ENCODE data around the gene ARRDC2.
"Not testable (repeated sequence)": the region's sequence is repeated elsewhere in the genome, so short reads cannot be mapped to it uniquely, and the experiment has no call there.

ARRDC2 gene

GRCh38 chr19:18016209-18016910 is 8.4 kb downstream of the ARRDC2 start:
- no peak for DNase-seq (ENCODE audit: low spot score)

- no peak for DNase-seq (ENCODE audit: low spot score)
Observed at GRCh38 chr19:18017275-18018083, 9.5 kb downstream of the ARRDC2 start.

GRCh38 chr19:18020212-18021085 is 12.5 kb downstream of the ARRDC2 start:
- no peak for DNase-seq (ENCODE audit: low spot score)

GRCh38 chr19:18021121-18021755 is 13.3 kb downstream of the ARRDC2 start:
- DNase-seq (ENCODE audit: low spot score), result no peak

GRCh38 chr19:18023622-18024251 is 15.8 kb downstream of the ARRDC2 start:
- DNase-seq (ENCODE audit: low spot score), result no peak

- no peak for DNase-seq (ENCODE audit: low spot score)
Observed at GRCh38 chr19:18027151-18027550, 19.2 kb downstream of the ARRDC2 start.

- peak; percentile 68 for DNase-seq (ENCODE audit: low spot score)
Observed at GRCh38 chr19:18029617-18030338, 21.8 kb downstream of the ARRDC2 start.

GRCh38 chr19:18031401-18031800 is 23.4 kb downstream of the ARRDC2 start:
- not testable (repeated sequence) for DNase-seq (ENCODE audit: low spot score)

- not testable (repeated sequence) for DNase-seq (ENCODE audit: low spot score)
Observed at GRCh38 chr19:18032102-18032501, 24.1 kb downstream of the ARRDC2 start.

GRCh38 chr19:18041054-18041453 is 33.1 kb downstream of the ARRDC2 start:
- DNase-seq (ENCODE audit: low spot score), result no peak

GRCh38 chr19:18043676-18044075 is 35.7 kb downstream of the ARRDC2 start:
- DNase-seq (ENCODE audit: low spot score), result no peak

- DNase-seq (ENCODE audit: low spot score), result peak; percentile 88
Observed at GRCh38 chr19:18044825-18045304, 36.9 kb downstream of the ARRDC2 start.

GRCh38 chr19:18045307-18046050 is 37.5 kb downstream of the ARRDC2 start:
- DNase-seq (ENCODE audit: low spot score), result no peak

- DNase-seq (ENCODE audit: low spot score), result no peak
Observed at GRCh38 chr19:18046059-18046718, 38.2 kb downstream of the ARRDC2 start.

- no peak for DNase-seq (ENCODE audit: low spot score)
Observed at GRCh38 chr19:18049385-18049784, 41.4 kb downstream of the ARRDC2 start.

GRCh38 chr19:18051887-18052286 is 43.9 kb downstream of the ARRDC2 start:
- DNase-seq (ENCODE audit: low spot score), result no peak

GRCh38 chr19:18053576-18054219 is 45.7 kb downstream of the ARRDC2 start:
- DNase-seq (ENCODE audit: low spot score), result no peak

- no peak for DNase-seq (ENCODE audit: low spot score)
Observed at GRCh38 chr19:18055967-18056366, 48.0 kb downstream of the ARRDC2 start.

- peak; percentile 29 for DNase-seq (ENCODE audit: low spot score)
Observed at GRCh38 chr19:18057557-18057956, 49.6 kb downstream of the ARRDC2 start.

Data from D341Med (cell line).